Hepatocyte (in vitro differentiated cells): ENCODE measurements around the gene CMSS1. TPM values are rescaled to one million over a fixed set of nuclear protein-coding genes. Genes with fewer than 3 reads are reported as not detected.

ENCODE experiments used
- DNase-seq: peaks from one replicate; pipeline ENCODE4 v3.0.0-alpha.2; 2016; ENCODE audit warnings: low spot score
- H2AFZ ChIP-seq: fragments of 200-600 bp; sonication (generic); 2 replicates; pipeline ENCODE4 v1.6.0; 2016; ENCODE audit warnings: antibody characterized with exemption, mild to moderate bottlenecking
- H3K27ac ChIP-seq: fragments of 200-600 bp; sonication (generic); 2 replicates; pipeline ENCODE4 v1.5.1; 2016; ENCODE audit warnings: mild to moderate bottlenecking
- H3K27me3 ChIP-seq: fragments of 200-600 bp; sonication (generic); 2 replicates; pipeline ENCODE4 v1.6.1; 2016
- H3K36me3 ChIP-seq: fragments of 200-600 bp; sonication (generic); replicated peaks from 2 replicates; pipeline ENCODE4 v1.5.1; 2016; ENCODE audit warnings: low read depth; ENCODE audit not compliant: insufficient read depth
- H3K4me1 ChIP-seq: fragments of 200-600 bp; sonication (generic); 2 replicates; pipeline ENCODE4 v1.5.1; 2016; ENCODE audit warnings: mild to moderate bottlenecking, moderate library complexity; ENCODE audit not compliant: insufficient read depth
- H3K4me2 ChIP-seq: fragments of 200-600 bp; sonication (generic); 2 replicates; pipeline ENCODE4 v1.6.0; 2016
- H3K4me3 ChIP-seq: fragments of 200-600 bp; sonication (generic); 2 replicates; pipeline ENCODE4 v1.5.1; 2016; ENCODE audit warnings: mild to moderate bottlenecking
- H3K79me2 ChIP-seq: fragments of 200-600 bp; sonication (generic); 2 replicates; pipeline ENCODE4 v1.6.0; 2017; ENCODE audit warnings: mild to moderate bottlenecking
- H3K9me2 ChIP-seq: fragments of 200-600 bp; sonication (generic); replicated peaks from 2 replicates; pipeline ENCODE4 v1.6.0; 2017; ENCODE audit warnings: mild to moderate bottlenecking; ENCODE audit not compliant: insufficient read depth
- H3K9me3 ChIP-seq: fragments of 200-600 bp; sonication (generic); 2 replicates; pipeline ENCODE4 v1.5.1; 2016; ENCODE audit warnings: low read depth, mild to moderate bottlenecking
- H4K20me1 ChIP-seq: fragments of 200-600 bp; sonication (generic); 2 replicates; pipeline ENCODE4 v1.6.0; 2016; ENCODE audit warnings: mild to moderate bottlenecking; ENCODE audit not compliant: insufficient read depth, poor library complexity, severe bottlenecking
- EZH2 ChIP-seq: fragments of 200-600 bp; sonication (generic); IDR thresholded peaks from 2 replicates; pipeline ENCODE4 v1.6.1; 2016; ENCODE audit warnings: antibody characterized with exemption, mild to moderate bottlenecking, borderline replicate concordance
- EZH2phosphoT487 ChIP-seq: fragments of 200-600 bp; sonication (generic); IDR thresholded peaks from one replicate; pipeline ENCODE4 v1.6.1; 2018; ENCODE audit warnings: antibody characterized with exemption, mild to moderate bottlenecking, low read depth, moderate library complexity; ENCODE audit not compliant: unreplicated experiment, severe bottlenecking
- WGBS: methylation state at CpG from one replicate; pipeline ENCODE4 v1.1.6; 2016; ENCODE audit warnings: low lambda C conversion rate; ENCODE audit errors: missing lambda C conversion rate; 5-methylcytosine and 5-hydroxymethylcytosine counted together
- polyA plus RNA-seq: library from polyadenylated mRNA; unstranded; fragments of >200 nt; fragmentation: Nextera tagmentation; extraction: Ambion mirVana; gene quantifications from 2 replicates; pipeline ENCODE4 v1.2.1, GENCODE V29; 2016
- total RNA-seq: library from RNA; depleted of rRNA; stranded (reverse); fragments of >200 nt; gene quantifications from 2 replicates; pipeline ENCODE4 v1.2.3, GENCODE V29; 2014
- TF ChIP-seq, protein P1 (sequence below): fragments of 200-600 bp; sonication (generic); IDR thresholded peaks from 2 replicates; pipeline ENCODE4 v1.5.1; 2016; ENCODE audit warnings: antibody characterized with exemption, mild to moderate bottlenecking; ENCODE audit not compliant: poor library complexity

Gene CMSS1
- total and polyA plus RNA-seq, 2 experiments from 2014 or later, result 11.8 to 17.0 TPM

DNA sequence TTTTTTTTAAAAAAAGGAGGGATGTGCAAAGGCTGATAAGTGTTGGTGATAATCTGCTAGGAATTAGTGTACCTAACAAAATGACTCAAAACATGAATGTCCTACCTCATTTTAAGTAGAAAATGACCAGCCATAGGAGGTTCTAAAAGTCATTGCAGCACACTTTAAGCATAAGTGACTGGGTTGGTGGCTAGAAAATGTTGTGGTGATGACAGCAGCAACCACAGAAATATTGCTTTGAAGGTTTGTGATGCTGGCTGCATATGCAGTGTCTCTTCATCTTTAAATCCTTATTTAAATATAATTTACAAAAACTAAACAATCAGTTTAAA lies 55.2 kb downstream of the CMSS1 start:
- no peak overlapping the region for H2AFZ ChIP-seq
- TF ChIP-seq EZH2, result no peak
- TF ChIP-seq, protein P1, sequence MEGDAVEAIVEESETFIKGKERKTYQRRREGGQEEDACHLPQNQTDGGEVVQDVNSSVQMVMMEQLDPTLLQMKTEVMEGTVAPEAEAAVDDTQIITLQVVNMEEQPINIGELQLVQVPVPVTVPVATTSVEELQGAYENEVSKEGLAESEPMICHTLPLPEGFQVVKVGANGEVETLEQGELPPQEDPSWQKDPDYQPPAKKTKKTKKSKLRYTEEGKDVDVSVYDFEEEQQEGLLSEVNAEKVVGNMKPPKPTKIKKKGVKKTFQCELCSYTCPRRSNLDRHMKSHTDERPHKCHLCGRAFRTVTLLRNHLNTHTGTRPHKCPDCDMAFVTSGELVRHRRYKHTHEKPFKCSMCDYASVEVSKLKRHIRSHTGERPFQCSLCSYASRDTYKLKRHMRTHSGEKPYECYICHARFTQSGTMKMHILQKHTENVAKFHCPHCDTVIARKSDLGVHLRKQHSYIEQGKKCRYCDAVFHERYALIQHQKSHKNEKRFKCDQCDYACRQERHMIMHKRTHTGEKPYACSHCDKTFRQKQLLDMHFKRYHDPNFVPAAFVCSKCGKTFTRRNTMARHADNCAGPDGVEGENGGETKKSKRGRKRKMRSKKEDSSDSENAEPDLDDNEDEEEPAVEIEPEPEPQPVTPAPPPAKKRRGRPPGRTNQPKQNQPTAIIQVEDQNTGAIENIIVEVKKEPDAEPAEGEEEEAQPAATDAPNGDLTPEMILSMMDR, result no peak
- no peak for TF ChIP-seq EZH2phosphoT487
- H3K4me1 ChIP-seq, result peaks cover 39% of the 10 kb centered on the region
- H3K9me3 ChIP-seq, result no peaks in the 10 kb centered on the region
- DNase-seq, result no peak
- no peaks in the 10 kb centered on the region for H3K36me3 ChIP-seq
- no peaks in the 10 kb centered on the region for H4K20me1 ChIP-seq
- H3K79me2 ChIP-seq, result peaks cover 88% of the 10 kb centered on the region
- H3K9me2 ChIP-seq, result no peaks in the 10 kb centered on the region
- peak overlapping the region; percentile 36 for H3K4me3 ChIP-seq
- peak overlapping the region; percentile 96 for H3K27ac ChIP-seq
- H3K4me2 ChIP-seq, result peak overlapping the region; percentile 74
- no peaks in the 10 kb centered on the region for H3K27me3 ChIP-seq

DNA sequence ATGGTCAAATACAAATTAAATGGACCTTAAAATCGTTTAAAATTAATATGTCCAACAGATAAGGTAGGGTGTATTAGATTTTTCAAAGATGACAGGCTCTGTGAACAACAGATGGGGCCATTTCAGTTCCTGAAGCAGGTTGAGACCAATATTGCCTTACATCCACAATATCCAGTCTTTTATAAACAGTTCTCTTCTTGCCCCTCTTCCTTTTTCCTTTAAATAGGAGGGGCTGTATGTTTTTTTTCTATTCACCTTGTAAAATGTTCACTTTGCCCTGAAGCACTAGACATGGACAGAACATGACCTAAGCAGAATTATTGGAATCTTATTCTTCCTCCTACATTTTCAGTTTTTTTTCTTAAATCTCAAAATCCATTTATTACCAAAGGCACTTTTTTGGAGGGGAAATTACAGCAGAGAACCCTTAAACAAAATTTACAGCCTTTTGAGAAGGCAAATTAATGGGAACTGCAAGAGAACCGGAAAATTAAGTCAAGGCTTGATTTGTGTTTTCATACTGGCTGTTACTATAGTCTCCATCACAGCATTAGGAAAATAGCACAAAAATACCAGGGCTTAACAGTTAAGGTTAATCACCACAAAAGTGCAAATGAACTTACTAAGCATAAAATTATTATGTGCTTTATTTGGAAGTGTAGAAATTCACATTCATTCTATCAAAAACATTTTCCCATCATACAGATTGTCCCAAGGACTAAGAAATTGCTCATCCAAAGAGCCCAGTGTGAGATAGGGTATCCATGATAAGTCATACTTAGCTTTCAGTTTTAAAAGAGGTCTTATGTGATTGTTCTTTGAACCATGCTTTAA lies 55.8 kb downstream of the CMSS1 start:
- H3K4me1 ChIP-seq, result peaks cover 34% of the 10 kb centered on the region
- H3K36me3 ChIP-seq, result no peaks in the 10 kb centered on the region
- no peak overlapping the region for H2AFZ ChIP-seq
- H3K4me3 ChIP-seq, result peak overlapping the region; percentile 36
- H3K4me2 ChIP-seq, result peak overlapping the region; percentile 74
- peaks cover 82% of the 10 kb centered on the region for H3K79me2 ChIP-seq
- H4K20me1 ChIP-seq, result no peaks in the 10 kb centered on the region
- DNase-seq, result no peak
- 34% methylated on average over 2 of the region's 2 CpGs for WGBS
- H3K9me3 ChIP-seq, result no peaks in the 10 kb centered on the region
- peak overlapping the region; percentile 96 for H3K27ac ChIP-seq
- no peaks in the 10 kb centered on the region for H3K27me3 ChIP-seq
- no peaks in the 10 kb centered on the region for H3K9me2 ChIP-seq
- TF ChIP-seq EZH2 (no peak), EZH2phosphoT487 (no peak)
- TF ChIP-seq, protein P1, result no peak

DNA sequence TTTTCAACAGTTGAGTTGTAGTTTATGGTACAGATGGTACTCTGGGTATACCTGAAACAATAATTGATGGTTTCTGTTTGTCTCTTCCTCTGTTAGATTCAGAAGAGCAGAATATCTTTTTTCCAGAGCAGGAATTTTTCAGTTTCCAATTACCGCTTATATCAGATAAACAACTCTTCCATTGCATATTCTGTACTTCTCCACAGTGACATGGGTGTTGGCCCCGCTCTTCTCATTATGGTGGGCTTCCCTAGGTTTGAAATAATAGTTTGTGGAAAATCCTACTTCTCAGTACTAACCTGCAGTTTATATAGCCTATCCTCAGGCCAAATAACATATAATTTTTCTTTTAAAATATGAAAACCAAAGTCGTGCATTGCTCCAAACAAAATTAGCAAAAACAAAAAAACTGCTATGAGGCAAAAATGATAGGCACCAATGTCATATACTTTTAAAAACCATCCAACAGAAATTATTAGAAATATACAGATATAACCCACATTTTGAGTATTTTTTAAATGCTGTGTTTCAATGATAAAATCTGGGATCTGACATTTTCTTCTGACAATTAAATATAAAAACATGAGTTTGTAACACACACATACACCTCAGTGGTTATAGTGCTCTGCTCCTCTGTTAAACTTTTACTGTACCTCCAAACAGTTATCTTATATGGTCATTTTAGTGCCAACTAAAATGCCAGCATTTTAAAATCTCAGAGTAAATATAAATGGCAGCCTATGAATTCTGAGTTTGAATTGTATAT lies 56.8 kb downstream of the CMSS1 start:
- TF ChIP-seq, protein P1, result no peak
- TF ChIP-seq EZH2phosphoT487 (no peak), EZH2 (no peak)
- 44% methylated on average over 3 of the region's 3 CpGs for WGBS
- H3K36me3 ChIP-seq, result no peaks in the 10 kb centered on the region
- H3K79me2 ChIP-seq, result peaks cover 72% of the 10 kb centered on the region
- no peak for DNase-seq
- peak overlapping the region; percentile 36 for H3K4me3 ChIP-seq
- no peaks in the 10 kb centered on the region for H3K27me3 ChIP-seq
- H4K20me1 ChIP-seq, result no peaks in the 10 kb centered on the region
- peaks cover 25% of the 10 kb centered on the region for H3K4me1 ChIP-seq
- H2AFZ ChIP-seq, result no peak overlapping the region
- H3K4me2 ChIP-seq, result peak overlapping the region; percentile 74
- H3K9me2 ChIP-seq, result no peaks in the 10 kb centered on the region
- no peaks in the 10 kb centered on the region for H3K9me3 ChIP-seq
- H3K27ac ChIP-seq, result peak overlapping the region; percentile 96
